Activated naive CD8-positive, alpha-beta T cell treated with anti-CD3 and anti-CD28 coated beads for 36 hours (primary cell): ENCODE data around the gene HNRNPA1. TPM values are rescaled to one million over a fixed set of nuclear protein-coding genes. Genes with fewer than 3 reads are reported as not detected.
"Not testable (repeated sequence)": the region's sequence is repeated elsewhere in the genome, so short reads cannot be mapped to it uniquely, and the experiment has no call there.

ENCODE experiments used
- DNase-seq: peaks from one replicate; pipeline ENCODE4 v3.0.0; 2021
- H3K27ac Mint-ChIP-seq: one replicate; pipeline ENCODE4 v1.8.0; 2022; ENCODE audit warnings: mild to moderate bottlenecking, moderate library complexity, mixed read lengths
- H3K27me3 Mint-ChIP-seq: one replicate; pipeline ENCODE4 v1.8.0; 2022; ENCODE audit warnings: mild to moderate bottlenecking, mixed read lengths
- H3K36me3 Mint-ChIP-seq: one replicate; pipeline ENCODE4 v1.8.0; 2021; ENCODE audit warnings: mild to moderate bottlenecking, mixed read lengths
- H3K4me1 Mint-ChIP-seq: one replicate; pipeline ENCODE4 v1.8.0; 2021; ENCODE audit warnings: mixed read lengths
- H3K4me3 Mint-ChIP-seq: one replicate; pipeline ENCODE4 v1.8.0; 2022; ENCODE audit warnings: mild to moderate bottlenecking, moderate library complexity, mixed read lengths
- H3K9me3 Mint-ChIP-seq: one replicate; pipeline ENCODE4 v1.8.0; 2022; ENCODE audit warnings: mixed read lengths
- total RNA-seq, 2 experiments: library from RNA; stranded (reverse); gene quantifications; one replicate each; pipeline ENCODE4 v1.2.3, GENCODE V29; 2021

HNRNPA1 gene
- total RNA-seq, 2 experiments from 2014 or later = 2,335 to 2,367 TPM

GRCh38 chr12:54261815-54262402 lies 18.6 kb upstream of the HNRNPA1 start:
- H3K36me3 Mint-ChIP-seq = peaks cover 7% of the 10 kb centered on the region
- H3K9me3 Mint-ChIP-seq = no peaks in the 10 kb centered on the region
- H3K4me3 Mint-ChIP-seq = no peak overlapping the region
- no peak overlapping the region for H3K27ac Mint-ChIP-seq
- no peak for DNase-seq
- peaks cover 22% of the 10 kb centered on the region for H3K4me1 Mint-ChIP-seq
- H3K27me3 Mint-ChIP-seq = no peaks in the 10 kb centered on the region

GRCh38 chr12:54262403-54262925 lies 18.1 kb upstream of the HNRNPA1 start:
- Mint-ChIP-seq H3K4me3 (no peak overlapping the region), H3K9me3 (no peaks in the 10 kb centered on the region), H3K27me3 (no peaks in the 10 kb centered on the region), H3K36me3 (peaks cover 6% of the 10 kb centered on the region), H3K4me1 (peaks cover 22% of the 10 kb centered on the region), H3K27ac (no peak overlapping the region)
- no peak for DNase-seq

GRCh38 chr12:54265364-54265812 lies 15.1 kb upstream of the HNRNPA1 start:
- Mint-ChIP-seq H3K4me1 (peaks cover 11% of the 10 kb centered on the region), H3K27ac (no peak overlapping the region), H3K9me3 (no peaks in the 10 kb centered on the region), H3K4me3 (no peak overlapping the region), H3K36me3 (peaks cover 6% of the 10 kb centered on the region), H3K27me3 (no peaks in the 10 kb centered on the region)
- no peak for DNase-seq

- Mint-ChIP-seq H3K9me3 (no peaks in the 10 kb centered on the region), H3K36me3 (peaks cover 7% of the 10 kb centered on the region), H3K4me1 (peaks cover 18% of the 10 kb centered on the region), H3K27ac (no peak overlapping the region), H3K4me3 (no peak overlapping the region), H3K27me3 (no peaks in the 10 kb centered on the region)
- no peak for DNase-seq
Measured at GRCh38 chr12:54266852-54267251, 13.7 kb upstream of the HNRNPA1 start.

GRCh38 chr12:54270345-54270744 lies 10.2 kb upstream of the HNRNPA1 start:
- H3K4me1 Mint-ChIP-seq = peaks cover 40% of the 10 kb centered on the region
- H3K9me3 Mint-ChIP-seq = no peaks in the 10 kb centered on the region
- no peaks in the 10 kb centered on the region for H3K27me3 Mint-ChIP-seq
- H3K36me3 Mint-ChIP-seq = peaks cover 26% of the 10 kb centered on the region
- no peak for DNase-seq
- no peak overlapping the region for H3K4me3 Mint-ChIP-seq
- peak overlapping the region; percentile 67 for H3K27ac Mint-ChIP-seq

GRCh38 chr12:54272214-54272613 lies 8.3 kb upstream of the HNRNPA1 start:
- H3K27me3 Mint-ChIP-seq = no peaks in the 10 kb centered on the region
- H3K9me3 Mint-ChIP-seq = no peaks in the 10 kb centered on the region
- no peak for DNase-seq
- no peak overlapping the region for H3K4me3 Mint-ChIP-seq
- peaks cover 57% of the 10 kb centered on the region for H3K4me1 Mint-ChIP-seq
- peak overlapping the region; percentile 2 for H3K27ac Mint-ChIP-seq
- peaks cover 33% of the 10 kb centered on the region for H3K36me3 Mint-ChIP-seq

GRCh38 chr12:54273981-54274380 lies 6.5 kb upstream of the HNRNPA1 start:
- H3K36me3 Mint-ChIP-seq = peaks cover 31% of the 10 kb centered on the region
- no peak for DNase-seq
- no peak overlapping the region for H3K27ac Mint-ChIP-seq
- no peak overlapping the region for H3K4me3 Mint-ChIP-seq
- peaks cover 66% of the 10 kb centered on the region for H3K4me1 Mint-ChIP-seq
- no peaks in the 10 kb centered on the region for H3K9me3 Mint-ChIP-seq
- no peaks in the 10 kb centered on the region for H3K27me3 Mint-ChIP-seq

GRCh38 chr12:54276368-54276767 lies 4.2 kb upstream of the HNRNPA1 start:
- Mint-ChIP-seq H3K9me3 (no peaks in the 10 kb centered on the region), H3K36me3 (peaks cover 31% of the 10 kb centered on the region), H3K4me3 (peak overlapping the region; percentile 56), H3K4me1 (peaks cover 55% of the 10 kb centered on the region), H3K27ac (peak overlapping the region; percentile 72), H3K27me3 (peaks cover 1% of the 10 kb centered on the region)
- no peak for DNase-seq

GRCh38 chr12:54277823-54278276 lies 2.7 kb upstream of the HNRNPA1 start:
- H3K27ac Mint-ChIP-seq = no peak overlapping the region
- peaks cover 20% of the 10 kb centered on the region for H3K36me3 Mint-ChIP-seq
- H3K9me3 Mint-ChIP-seq = no peaks in the 10 kb centered on the region
- H3K4me1 Mint-ChIP-seq = peaks cover 56% of the 10 kb centered on the region
- H3K27me3 Mint-ChIP-seq = peaks cover 12% of the 10 kb centered on the region
- DNase-seq = no peak
- no peak overlapping the region for H3K4me3 Mint-ChIP-seq

GRCh38 chr12:54279227-54279631 lies 1.3 kb upstream of the HNRNPA1 start:
- peaks cover 15% of the 10 kb centered on the region for H3K27me3 Mint-ChIP-seq
- DNase-seq = no peak
- H3K4me3 Mint-ChIP-seq = no peak overlapping the region
- no peak overlapping the region for H3K27ac Mint-ChIP-seq
- H3K9me3 Mint-ChIP-seq = no peaks in the 10 kb centered on the region
- peaks cover 60% of the 10 kb centered on the region for H3K4me1 Mint-ChIP-seq
- peaks cover 8% of the 10 kb centered on the region for H3K36me3 Mint-ChIP-seq

GRCh38 chr12:54279632-54280467 lies 676 bp upstream of the HNRNPA1 start, which contains the start of gene CBX5:
TSS of gene CBX5 (minus strand) at chr12:54280122. CDS start at chr12:54257650, 22,472 bp downstream.
- Mint-ChIP-seq H3K36me3 (peaks cover 8% of the 10 kb centered on the region), H3K4me3 (no peak within 1 kb of the TSS), H3K27ac (no peak within 1 kb of the TSS), H3K4me1 (peaks cover 62% of the 10 kb centered on the region), H3K27me3 (peaks cover 15% of the 10 kb centered on the region), H3K9me3 (no peaks in the 10 kb centered on the region)
- peak; percentile 99 for DNase-seq

GRCh38 chr12:54281261-54281638 lies 724 bp downstream of the HNRNPA1 start:
- H3K27ac Mint-ChIP-seq, DNase-seq, H3K36me3 Mint-ChIP-seq, H3K4me3 Mint-ChIP-seq, H3K9me3 Mint-ChIP-seq: not testable (repeated sequence)
- Mint-ChIP-seq H3K27me3 (peaks cover 15% of the 10 kb centered on the region), H3K4me1 (peaks cover 61% of the 10 kb centered on the region)

GRCh38 chr12:54281694-54282093 lies 1.2 kb downstream of the HNRNPA1 start:
- peaks cover 15% of the 10 kb centered on the region for H3K27me3 Mint-ChIP-seq

GRCh38 chr12:54282949-54283593 lies 2.5 kb downstream of the HNRNPA1 start:
- Mint-ChIP-seq H3K4me1 (peaks cover 53% of the 10 kb centered on the region), H3K9me3 (no peaks in the 10 kb centered on the region), H3K27me3 (peaks cover 15% of the 10 kb centered on the region), H3K27ac (no peak overlapping the region), H3K4me3 (no peak overlapping the region), H3K36me3 (peaks cover 15% of the 10 kb centered on the region)
- DNase-seq = peak; percentile 32

More at GRCh38 chr12:54281694-54282093, 1.2 kb downstream of the HNRNPA1 start:
- not testable (repeated sequence) for H3K27ac Mint-ChIP-seq, H3K9me3 Mint-ChIP-seq, H3K36me3 Mint-ChIP-seq, DNase-seq, H3K4me3 Mint-ChIP-seq
- H3K4me1 Mint-ChIP-seq = peaks cover 61% of the 10 kb centered on the region
